GM19099 (cell line): Measurements from ENCODE around the gene RNF169.

ENCODE experiments used
- POLR2A ChIP-seq: IDR thresholded peaks from 3 replicates; pipeline ENCODE4 v1.6.1; 2011; ENCODE audit warnings: low read depth; ENCODE audit not compliant: insufficient read length; ENCODE audit errors: extremely low read depth

The RNF169 gene

GRCh38 chr11:74744277-74744676 lies 4.4 kb upstream of the RNF169 start:
- no peak for TF ChIP-seq POLR2A

GRCh38 chr11:74746868-74747267 lies 1.8 kb upstream of the RNF169 start:
- TF ChIP-seq POLR2A: no peak

GRCh38 chr11:74749127-74749964 lies 697 bp downstream of the RNF169 start:
- peak; percentile 23 for TF ChIP-seq POLR2A

- TF ChIP-seq POLR2A: no peak
These were observed 1.3 kb downstream of the RNF169 start for GRCh38 chr11:74749965-74750296.

GRCh38 chr11:74751303-74751702 lies 2.7 kb downstream of the RNF169 start:
- TF ChIP-seq POLR2A: no peak

GRCh38 chr11:74754507-74755252 lies 6.0 kb downstream of the RNF169 start:
- TF ChIP-seq POLR2A: no peak

- no peak for TF ChIP-seq POLR2A
These were observed 6.8 kb downstream of the RNF169 start for GRCh38 chr11:74755395-74755995.

GRCh38 chr11:74756571-74756970 lies 7.9 kb downstream of the RNF169 start:
- TF ChIP-seq POLR2A: no peak

GRCh38 chr11:74766905-74767304 lies 18.3 kb downstream of the RNF169 start:
- no peak for TF ChIP-seq POLR2A

GRCh38 chr11:74769055-74769707 lies 20.5 kb downstream of the RNF169 start:
- no peak for TF ChIP-seq POLR2A

- no peak for TF ChIP-seq POLR2A
These were observed 21.8 kb downstream of the RNF169 start for GRCh38 chr11:74770456-74770855.

- TF ChIP-seq POLR2A: no peak
These were observed 22.5 kb downstream of the RNF169 start for GRCh38 chr11:74771139-74771538.

GRCh38 chr11:74773476-74773875 lies 24.8 kb downstream of the RNF169 start:
- TF ChIP-seq POLR2A: no peak

- TF ChIP-seq POLR2A: no peak
These were observed 27.1 kb downstream of the RNF169 start for GRCh38 chr11:74775762-74776161.

GRCh38 chr11:74776546-74776945 lies 27.9 kb downstream of the RNF169 start:
- TF ChIP-seq POLR2A: no peak

- no peak for TF ChIP-seq POLR2A
These were observed 28.4 kb downstream of the RNF169 start for GRCh38 chr11:74777038-74777437.

GRCh38 chr11:74777877-74778276 lies 29.2 kb downstream of the RNF169 start:
- no peak for TF ChIP-seq POLR2A
